GM21737 (cell line): Measurements from ENCODE around the gene SLC29A4.
"Not testable (repeated sequence)": the region's sequence is repeated elsewhere in the genome, so short reads cannot be mapped to it uniquely, and the experiment has no call there.

Experiments
- ATAC-seq: cut with Tn5 transposase; IDR thresholded peaks from one replicate; pipeline ENCODE4 v1.9.1; 2021; ENCODE audit warnings: mild to moderate bottlenecking, moderate library complexity; ENCODE audit not compliant: unreplicated experiment

SLC29A4 gene

DNA sequence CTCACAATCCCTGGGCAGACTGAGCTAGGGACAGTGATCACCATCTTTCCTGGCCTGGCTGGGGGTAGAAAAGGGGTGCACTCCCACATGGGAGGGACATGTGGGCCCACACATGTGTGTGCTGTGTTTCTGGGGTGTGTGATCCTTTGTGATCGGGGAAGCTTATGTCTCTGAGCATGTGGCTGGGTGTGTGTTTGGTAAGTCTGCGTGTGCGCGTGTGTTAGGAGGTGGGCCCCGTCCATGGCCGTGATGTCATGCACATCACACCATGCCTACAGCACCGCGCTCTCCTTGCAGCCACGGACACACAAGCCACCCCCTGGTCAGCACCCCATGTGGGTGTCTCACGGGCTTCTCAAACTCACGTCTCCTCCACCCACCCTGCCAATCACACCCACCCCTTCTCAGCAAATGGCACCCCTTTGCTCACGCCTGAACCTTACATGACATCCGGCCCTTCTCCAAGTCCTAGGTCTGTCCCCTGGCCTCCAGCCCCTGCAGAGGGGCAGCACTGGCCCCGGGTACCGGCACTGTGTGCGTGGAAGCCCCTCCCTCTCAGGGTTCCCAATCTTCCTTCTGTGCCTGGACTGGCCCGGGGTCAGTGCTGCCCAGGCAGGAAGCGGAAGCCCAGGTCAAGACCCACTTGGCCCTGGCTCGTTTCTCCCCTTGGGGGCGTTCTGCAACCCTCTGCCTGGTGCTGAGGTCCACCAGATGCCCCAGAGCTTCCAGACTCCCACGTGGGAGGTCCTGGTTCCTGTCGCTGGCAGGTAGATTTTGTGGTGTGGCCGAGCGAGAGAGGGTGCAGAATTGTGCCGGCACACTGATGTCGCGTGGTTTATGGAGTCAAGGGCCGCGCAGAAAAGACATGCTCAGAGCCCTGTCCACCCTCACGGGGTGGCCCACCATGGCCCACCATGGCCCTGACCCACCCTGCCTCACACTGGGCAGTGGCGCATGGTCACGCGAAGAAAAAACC lies 12.6 kb downstream of the SLC29A4 start:
- ATAC-seq: no peak

DNA sequence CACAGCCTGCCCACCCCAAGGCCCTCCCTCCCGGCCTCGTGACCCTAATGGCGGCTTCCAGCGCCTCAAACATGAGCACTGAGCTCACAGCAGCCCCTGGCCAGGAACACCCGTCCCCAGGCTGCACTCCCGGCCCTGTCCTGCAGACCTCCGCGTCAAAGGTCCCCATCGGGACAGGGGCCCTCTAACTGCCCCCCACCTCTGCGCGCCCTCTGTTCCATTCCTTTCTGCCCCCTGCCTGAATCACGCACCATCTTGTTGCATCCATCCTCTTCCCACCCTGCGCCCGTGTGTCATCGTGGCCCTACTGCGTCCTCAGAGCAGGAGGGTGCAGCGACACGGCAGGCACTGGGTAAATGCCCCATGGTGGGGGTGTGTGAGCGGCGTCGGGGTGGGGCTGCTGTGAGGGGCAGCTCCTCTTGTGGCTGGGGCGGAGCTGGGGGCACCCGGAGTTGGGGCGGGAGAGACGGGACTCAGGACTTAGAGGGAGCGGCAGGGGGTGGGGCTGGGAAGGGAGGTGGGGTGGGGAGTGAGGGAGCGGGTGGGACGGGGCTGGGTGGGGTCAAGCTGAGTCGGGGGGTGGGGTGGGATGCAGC lies 13.4 kb downstream of the SLC29A4 start:
- ATAC-seq: no peak

DNA sequence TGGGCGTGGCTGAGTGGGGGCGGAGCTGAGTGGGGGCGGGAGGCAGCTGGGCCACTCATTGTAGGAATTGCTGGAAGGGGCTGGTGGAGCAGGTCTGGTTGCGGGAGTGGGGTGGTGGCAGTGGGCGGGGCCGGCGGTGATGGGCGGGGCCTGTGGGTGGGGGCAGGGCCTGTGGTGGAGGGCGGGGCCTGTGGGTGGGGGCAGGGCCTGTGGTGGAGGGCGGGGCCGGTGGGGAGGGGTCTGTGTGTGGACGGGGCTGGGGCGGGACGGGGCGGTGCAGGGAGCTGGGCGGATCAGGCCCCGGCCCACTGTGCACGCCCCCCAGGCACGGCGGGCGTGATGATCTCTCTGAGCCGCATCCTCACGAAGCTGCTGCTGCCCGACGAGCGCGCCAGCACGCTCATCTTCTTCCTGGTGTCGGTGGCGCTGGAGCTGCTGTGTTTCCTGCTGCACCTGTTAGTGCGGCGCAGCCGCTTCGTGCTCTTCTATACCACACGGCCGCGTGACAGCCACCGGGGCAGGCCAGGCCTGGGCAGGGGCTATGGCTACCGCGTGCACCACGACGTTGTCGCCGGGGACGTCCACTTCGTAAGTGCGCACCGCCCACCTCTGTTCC lies 14.0 kb downstream of the SLC29A4 start:
- peak; percentile 56 for ATAC-seq

GRCh38 chr7:5300366-5300765 lies 17.6 kb downstream of the SLC29A4 start:
- no peak for ATAC-seq

DNA sequence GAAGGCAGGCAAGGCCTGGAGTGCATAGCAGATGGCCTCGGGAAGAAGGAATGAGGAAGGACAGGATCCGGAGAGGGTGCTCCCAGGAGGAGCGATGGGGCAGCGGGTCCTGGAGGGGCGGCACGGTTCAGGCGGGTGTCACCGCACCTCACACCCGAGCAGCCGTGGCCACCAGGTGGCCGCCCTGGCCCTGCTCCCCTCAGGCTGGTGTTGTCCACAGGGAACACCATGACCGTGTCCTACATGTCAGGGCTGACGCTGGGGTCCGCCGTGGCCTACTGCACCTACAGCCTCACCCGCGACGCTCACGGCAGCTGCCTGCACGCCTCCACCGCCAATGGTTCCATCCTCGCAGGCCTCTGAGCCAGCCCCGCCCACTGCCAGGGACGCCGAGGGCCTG lies 19.8 kb downstream of the SLC29A4 start:
- ATAC-seq: no peak

GRCh38 chr7:5303061-5303460 lies 20.3 kb downstream of the SLC29A4 start:
- ATAC-seq: no peak

DNA sequence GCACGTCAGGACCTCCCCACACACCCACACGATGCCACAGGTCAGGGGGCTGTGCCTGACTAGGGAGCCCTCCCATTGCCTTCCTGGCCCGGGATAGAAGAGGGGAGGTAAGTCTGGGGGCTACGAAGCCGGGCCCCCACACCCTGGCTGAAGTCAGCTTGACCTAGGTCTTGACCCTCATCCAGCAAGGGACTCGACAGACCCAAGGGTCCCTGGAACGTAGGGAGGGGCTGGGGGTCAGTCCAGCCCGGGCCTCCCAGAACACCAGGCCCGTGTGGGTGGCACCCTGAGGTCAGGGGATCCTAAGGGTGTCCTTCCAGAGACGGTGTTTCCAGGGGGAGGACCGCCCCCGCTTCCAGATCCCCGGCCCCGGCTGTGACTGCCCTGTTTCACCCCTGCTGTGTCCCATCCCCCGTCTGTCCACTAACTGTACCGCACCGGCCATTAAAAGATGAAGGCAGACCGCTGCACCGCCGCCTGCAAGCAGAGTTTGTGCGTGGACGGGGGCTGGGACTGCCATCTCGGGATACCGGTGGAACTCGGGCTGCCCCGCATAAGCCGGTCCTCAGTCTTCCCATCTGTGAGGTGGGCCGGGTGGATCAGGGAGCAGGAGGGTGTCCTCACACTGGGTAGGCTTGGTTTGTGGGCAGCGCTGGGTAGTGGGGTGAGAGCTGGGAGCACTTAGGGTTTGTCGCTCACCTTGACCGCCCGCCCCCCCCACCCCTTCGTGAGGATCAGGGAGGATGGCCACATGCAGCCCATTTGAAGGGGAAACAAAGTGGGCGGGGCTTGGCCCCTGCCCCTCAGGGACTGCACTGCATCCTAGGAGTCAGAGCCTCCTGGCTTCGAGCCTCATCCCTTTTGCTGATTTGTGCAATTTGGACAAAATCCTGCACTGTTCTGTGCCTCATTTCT lies 21.1 kb downstream of the SLC29A4 start:
- ATAC-seq: no peak

GRCh38 chr7:5305050-5305449 lies 22.3 kb downstream of the SLC29A4 start:
- not testable (repeated sequence) for ATAC-seq

DNA sequence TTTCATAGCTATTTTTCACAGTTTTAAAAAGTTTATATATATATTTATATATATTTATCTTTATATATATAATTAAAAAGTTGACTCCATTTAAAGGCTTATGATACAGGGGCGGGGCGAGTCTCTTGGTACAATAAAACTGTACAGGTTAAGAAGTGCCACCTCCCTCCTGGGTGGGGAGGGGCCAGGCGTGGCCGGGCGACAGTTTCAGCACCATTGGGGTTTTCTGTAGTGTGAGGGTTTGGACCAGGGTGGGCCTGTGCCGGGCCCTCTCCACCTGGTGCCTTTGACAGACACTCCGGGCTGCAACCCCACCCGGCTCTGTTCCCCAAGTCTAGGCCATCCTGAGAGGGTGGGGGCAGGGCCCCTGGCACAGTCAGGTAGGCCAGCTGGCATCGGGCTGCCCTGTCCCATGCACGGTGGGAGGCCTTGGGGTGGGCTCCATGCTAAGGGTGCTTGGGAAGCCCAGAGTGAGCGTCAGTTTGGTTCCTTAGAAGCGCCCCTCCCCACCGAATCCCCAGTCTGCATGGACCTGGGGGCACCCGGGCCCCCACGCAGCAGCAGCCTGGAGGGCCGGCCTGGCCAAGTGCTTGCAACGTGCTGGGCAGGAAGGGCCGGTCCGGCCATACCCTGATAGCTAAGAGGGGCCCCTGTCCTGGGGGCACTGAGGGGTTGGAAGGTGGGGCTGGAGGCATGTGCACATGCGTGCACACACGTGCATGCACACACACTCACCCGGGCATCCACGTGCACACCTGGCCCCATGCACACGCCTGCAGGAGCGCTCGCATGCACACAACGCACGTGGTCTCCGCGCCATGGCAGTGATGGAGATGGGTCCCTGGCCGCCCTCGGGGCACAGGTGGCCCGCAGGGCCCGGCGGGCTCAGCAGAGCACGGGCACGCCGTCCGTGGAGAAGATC lies 24.7 kb downstream of the SLC29A4 start:
- ATAC-seq: not testable (repeated sequence)

GRCh38 chr7:5309146-5309545 lies 26.4 kb downstream of the SLC29A4 start:
- ATAC-seq: no peak

- no peak for ATAC-seq
Measured at GRCh38 chr7:5310822-5311405, 28.2 kb downstream of the SLC29A4 start.

DNA sequence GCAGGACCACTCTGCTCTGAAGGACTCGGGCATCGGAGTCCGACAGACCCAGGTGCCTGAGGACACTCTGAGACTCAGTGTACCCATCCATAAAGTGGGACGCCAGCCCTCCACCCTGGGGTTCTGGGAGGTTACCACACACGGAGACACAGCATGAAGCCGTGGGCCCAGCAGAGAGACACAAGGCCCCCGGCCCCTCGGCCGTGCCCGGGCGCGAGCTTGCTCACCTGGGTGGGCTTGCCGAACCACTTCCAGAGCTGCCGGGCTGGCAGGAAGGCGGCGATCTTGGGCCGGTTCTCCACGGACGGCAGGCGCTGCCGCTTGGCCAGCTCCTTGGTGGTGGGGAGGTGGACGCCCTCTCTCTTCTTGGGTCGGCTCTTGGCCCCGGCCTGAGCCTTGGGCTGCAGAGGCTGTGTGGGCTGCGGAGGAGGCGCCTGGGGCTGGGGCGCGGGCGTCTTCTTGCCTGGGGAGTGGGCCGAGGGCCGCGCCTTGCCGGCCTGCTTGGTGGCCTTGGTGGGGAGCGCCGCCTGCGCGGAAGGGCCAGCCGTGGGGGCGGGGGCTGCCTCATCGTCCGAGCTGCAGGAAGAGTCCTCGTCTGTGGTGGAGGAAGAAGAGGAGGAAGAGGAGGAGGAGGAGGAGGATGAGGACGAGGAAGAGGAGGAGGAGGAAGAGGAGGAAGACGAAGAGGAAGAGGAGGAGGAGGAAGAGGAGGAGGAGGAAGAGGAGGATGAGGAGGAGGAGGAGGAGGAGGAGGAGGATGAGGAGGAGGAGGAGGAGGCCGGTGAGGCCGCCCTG lies 29.7 kb downstream of the SLC29A4 start:
- ATAC-seq: not testable (repeated sequence)

DNA sequence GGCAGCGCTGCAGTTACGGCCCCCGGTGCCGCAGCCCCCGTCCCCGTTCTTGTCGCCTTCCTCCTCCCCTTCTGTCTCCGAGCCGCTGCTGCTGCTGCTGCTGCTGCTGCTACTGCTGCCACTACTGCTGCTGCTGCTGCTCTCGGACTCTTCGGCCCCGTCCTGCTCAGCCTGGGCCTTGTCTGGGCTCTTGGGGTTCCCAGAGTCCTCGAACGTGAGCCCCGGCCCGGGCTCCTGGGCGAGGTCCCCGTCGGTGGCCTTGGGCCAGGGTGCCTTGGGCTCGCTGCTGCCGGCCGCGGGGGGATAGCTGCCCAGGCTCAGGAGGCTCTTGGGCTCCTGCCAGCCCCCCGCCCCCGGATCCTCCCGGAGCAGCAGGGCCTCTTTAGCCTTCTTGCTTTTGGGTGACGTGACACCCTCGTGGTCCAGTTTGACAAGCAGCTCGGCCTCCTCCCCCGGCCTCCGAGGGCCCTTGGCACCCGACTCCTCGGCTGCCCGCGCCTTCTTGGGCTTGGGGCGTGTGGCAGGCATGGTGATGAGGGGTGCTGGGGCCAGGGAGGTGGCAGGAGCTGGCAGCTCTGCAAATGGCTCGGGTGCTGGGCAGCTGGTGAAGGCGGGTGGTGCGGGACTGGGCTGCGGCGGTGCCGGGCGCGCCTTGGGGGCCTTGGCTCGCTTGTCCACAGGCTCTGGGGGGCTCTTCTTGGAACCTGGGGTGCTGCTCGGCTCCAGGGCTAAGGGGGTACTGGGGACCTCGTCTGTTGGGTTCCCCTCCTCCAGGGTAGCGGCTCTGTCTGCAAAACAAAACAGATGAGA lies 30.5 kb downstream of the SLC29A4 start:
- not testable (repeated sequence) for ATAC-seq

DNA sequence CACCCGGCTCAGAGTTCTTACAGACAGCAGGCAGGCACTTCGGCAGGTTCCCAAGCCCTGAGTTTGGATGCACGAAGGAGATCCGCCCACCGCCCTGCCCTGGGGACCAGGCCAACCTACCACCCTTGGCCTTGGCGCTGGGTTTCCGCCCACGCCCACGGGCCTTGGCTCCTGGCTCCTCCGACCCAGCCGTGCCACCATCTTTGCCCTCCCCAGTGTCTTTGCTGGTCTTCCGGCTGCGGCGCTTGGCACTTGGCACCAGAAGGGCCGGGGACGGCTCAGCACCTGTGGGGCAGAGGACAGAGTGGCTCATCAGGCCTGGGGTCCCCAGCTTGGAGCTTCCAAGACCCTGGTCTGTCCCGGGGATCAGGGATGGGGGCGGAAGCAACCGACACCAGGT lies 32.1 kb downstream of the SLC29A4 start:
- ATAC-seq: no peak

GRCh38 chr7:5315761-5316160 lies 33.0 kb downstream of the SLC29A4 start:
- ATAC-seq: no peak

GRCh38 chr7:5318613-5319012 lies 35.9 kb downstream of the SLC29A4 start:
- ATAC-seq: not testable (repeated sequence)

- ATAC-seq: no peak
Measured at GRCh38 chr7:5320391-5320790, 37.6 kb downstream of the SLC29A4 start.
